Colonic mucosa (tissue), 4 donors: ENCODE results near the gene CHST8. TPM values are rescaled to one million over a fixed set of nuclear protein-coding genes. Genes with fewer than 3 reads are reported as not detected.

Experiments
- DNase-seq: peaks from one replicate; pipeline ENCODE4 v3.0.0-alpha.2; 2020
- H3K27ac ChIP-seq: fragments of 200-600 bp; one replicate; pipeline ENCODE4 v1.8.0; 2021
- H3K27me3 ChIP-seq: fragments of 200-600 bp; one replicate; pipeline ENCODE4 v1.8.0; 2021
- H3K36me3 ChIP-seq: fragments of 200-600 bp; one replicate; pipeline ENCODE4 v1.8.0; 2021
- H3K4me1 ChIP-seq: fragments of 200-600 bp; one replicate; pipeline ENCODE4 v1.8.0; 2021; ENCODE audit warnings: mild to moderate bottlenecking
- H3K4me3 ChIP-seq: fragments of 200-600 bp; one replicate; pipeline ENCODE4 v1.8.0; 2021
- H3K9ac ChIP-seq, 2 donors: one replicate each; pipeline ENCODE4 v1.7.0; 2013; ENCODE audit warnings: control low read depth in 2 of 2, low read depth in 2 of 2, low read length in 2 of 2
- H3K9me3 ChIP-seq: fragments of 200-600 bp; one replicate; pipeline ENCODE4 v1.8.0; 2021
- CTCF ChIP-seq: fragments of 200-600 bp; IDR thresholded peaks from one replicate; pipeline ENCODE4 v1.8.0; 2022; ENCODE audit warnings: antibody characterized with exemption, mild to moderate bottlenecking
- intact Hi-C: fragments of 100-400 bp; cut with DNase I; formaldehyde crosslinking; loops from one replicate; pipeline ENCODE4 v1.14.1; 2022
- total RNA-seq, 2 donors: library from RNA; stranded (reverse); fragmentation: NEBNext Ultra II Directional in 1 of 2; extraction: Animal tissue kit (Norgen Biotek cat#: 25700) in 1 of 2; gene quantifications; one replicate each; pipeline ENCODE4 v1.2.1, GENCODE V29; 2021
- donor health status: healthy.
- donor health status: DM: no; HTN: no; CAD: no.
- donor health status: DM: no; HTN: no; CAD: no.

Gene CHST8
- total RNA-seq, 2 donors from 2014 or later, result not detected

- intact Hi-C loops, result no loop called here
- no peak overlapping the region for H3K27ac ChIP-seq
- no peak overlapping the region for H3K4me3 ChIP-seq
- H3K36me3 ChIP-seq, result no peaks in the 10 kb centered on the region
- TF ChIP-seq CTCF, result no peak
- no peaks in the 10 kb centered on the region for H3K27me3 ChIP-seq
- H3K9me3 ChIP-seq, result no peaks in the 10 kb centered on the region
- H3K4me1 ChIP-seq, result no peaks in the 10 kb centered on the region
- DNase-seq, result no peak
- no peak overlapping the region for H3K9ac ChIP-seq
Measured at GRCh38 chr19:33580645-33581037, 41.1 kb upstream of the CHST8 start.

GRCh38 chr19:33582914-33583313 lies 38.8 kb upstream of the CHST8 start:
- Histone ChIP-seq H3K9ac (no peak overlapping the region), H3K4me1 (no peaks in the 10 kb centered on the region), H3K9me3 (no peaks in the 10 kb centered on the region), H3K36me3 (no peaks in the 10 kb centered on the region), H3K4me3 (no peak overlapping the region), H3K27ac (no peak overlapping the region), H3K27me3 (no peaks in the 10 kb centered on the region)
- intact Hi-C loops, result no loop called here
- no peak for DNase-seq
- no peak for TF ChIP-seq CTCF

- Histone ChIP-seq H3K9ac (no peak overlapping the region), H3K36me3 (no peaks in the 10 kb centered on the region), H3K27me3 (no peaks in the 10 kb centered on the region), H3K9me3 (no peaks in the 10 kb centered on the region), H3K4me1 (no peaks in the 10 kb centered on the region), H3K4me3 (no peak overlapping the region), H3K27ac (no peak overlapping the region)
- TF ChIP-seq CTCF, result no peak
- no peak for DNase-seq
- intact Hi-C loops, result no loop called here
Measured at GRCh38 chr19:33587150-33587549, 34.6 kb upstream of the CHST8 start.

- intact Hi-C loops, result no loop called here
- no peak for TF ChIP-seq CTCF
- Histone ChIP-seq H3K36me3 (no peaks in the 10 kb centered on the region), H3K4me1 (no peaks in the 10 kb centered on the region), H3K27ac (no peak overlapping the region), H3K27me3 (no peaks in the 10 kb centered on the region), H3K4me3 (no peak overlapping the region), H3K9ac (no peak overlapping the region), H3K9me3 (no peaks in the 10 kb centered on the region)
- no peak for DNase-seq
Measured at GRCh38 chr19:33590224-33590623, 31.5 kb upstream of the CHST8 start.

- Histone ChIP-seq H3K9ac (no peak overlapping the region), H3K27me3 (no peaks in the 10 kb centered on the region), H3K4me1 (no peaks in the 10 kb centered on the region), H3K9me3 (no peaks in the 10 kb centered on the region), H3K36me3 (no peaks in the 10 kb centered on the region), H3K27ac (no peak overlapping the region), H3K4me3 (no peak overlapping the region)
- intact Hi-C loops, result no loop called here
- TF ChIP-seq CTCF, result no peak
- no peak for DNase-seq
Measured at GRCh38 chr19:33595783-33596182, 26.0 kb upstream of the CHST8 start.

GRCh38 chr19:33601583-33601982 lies 20.2 kb upstream of the CHST8 start:
- Histone ChIP-seq H3K36me3 (no peaks in the 10 kb centered on the region), H3K9me3 (no peaks in the 10 kb centered on the region), H3K4me1 (no peaks in the 10 kb centered on the region), H3K4me3 (no peak overlapping the region), H3K27ac (no peak overlapping the region), H3K27me3 (no peaks in the 10 kb centered on the region), H3K9ac (no peak overlapping the region)
- DNase-seq, result no peak
- TF ChIP-seq CTCF, result no peak
- intact Hi-C loops, result no loop called here
